ENCODE results near the gene MAGED4B.
"Not testable (repeated sequence)": the region's sequence is repeated elsewhere in the genome, so short reads cannot be mapped to it uniquely, and the experiment has no call there.

MAGED4B gene, protein sequence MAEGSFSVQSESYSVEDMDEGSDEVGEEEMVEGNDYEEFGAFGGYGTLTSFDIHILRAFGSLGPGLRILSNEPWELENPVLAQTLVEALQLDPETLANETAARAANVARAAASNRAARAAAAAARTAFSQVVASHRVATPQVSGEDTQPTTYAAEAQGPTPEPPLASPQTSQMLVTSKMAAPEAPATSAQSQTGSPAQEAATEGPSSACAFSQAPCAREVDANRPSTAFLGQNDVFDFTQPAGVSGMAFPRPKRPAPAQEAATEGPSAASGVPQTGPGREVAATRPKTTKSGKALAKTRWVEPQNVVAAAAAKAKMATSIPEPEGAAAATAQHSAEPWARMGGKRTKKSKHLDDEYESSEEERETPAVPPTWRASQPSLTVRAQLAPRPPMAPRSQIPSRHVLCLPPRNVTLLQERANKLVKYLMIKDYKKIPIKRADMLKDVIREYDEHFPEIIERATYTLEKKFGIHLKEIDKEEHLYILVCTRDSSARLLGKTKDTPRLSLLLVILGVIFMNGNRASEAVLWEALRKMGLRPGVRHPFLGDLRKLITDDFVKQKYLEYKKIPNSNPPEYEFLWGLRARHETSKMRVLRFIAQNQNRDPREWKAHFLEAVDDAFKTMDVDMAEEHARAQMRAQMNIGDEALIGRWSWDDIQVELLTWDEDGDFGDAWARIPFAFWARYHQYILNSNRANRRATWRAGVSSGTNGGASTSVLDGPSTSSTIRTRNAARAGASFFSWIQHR

DNA sequence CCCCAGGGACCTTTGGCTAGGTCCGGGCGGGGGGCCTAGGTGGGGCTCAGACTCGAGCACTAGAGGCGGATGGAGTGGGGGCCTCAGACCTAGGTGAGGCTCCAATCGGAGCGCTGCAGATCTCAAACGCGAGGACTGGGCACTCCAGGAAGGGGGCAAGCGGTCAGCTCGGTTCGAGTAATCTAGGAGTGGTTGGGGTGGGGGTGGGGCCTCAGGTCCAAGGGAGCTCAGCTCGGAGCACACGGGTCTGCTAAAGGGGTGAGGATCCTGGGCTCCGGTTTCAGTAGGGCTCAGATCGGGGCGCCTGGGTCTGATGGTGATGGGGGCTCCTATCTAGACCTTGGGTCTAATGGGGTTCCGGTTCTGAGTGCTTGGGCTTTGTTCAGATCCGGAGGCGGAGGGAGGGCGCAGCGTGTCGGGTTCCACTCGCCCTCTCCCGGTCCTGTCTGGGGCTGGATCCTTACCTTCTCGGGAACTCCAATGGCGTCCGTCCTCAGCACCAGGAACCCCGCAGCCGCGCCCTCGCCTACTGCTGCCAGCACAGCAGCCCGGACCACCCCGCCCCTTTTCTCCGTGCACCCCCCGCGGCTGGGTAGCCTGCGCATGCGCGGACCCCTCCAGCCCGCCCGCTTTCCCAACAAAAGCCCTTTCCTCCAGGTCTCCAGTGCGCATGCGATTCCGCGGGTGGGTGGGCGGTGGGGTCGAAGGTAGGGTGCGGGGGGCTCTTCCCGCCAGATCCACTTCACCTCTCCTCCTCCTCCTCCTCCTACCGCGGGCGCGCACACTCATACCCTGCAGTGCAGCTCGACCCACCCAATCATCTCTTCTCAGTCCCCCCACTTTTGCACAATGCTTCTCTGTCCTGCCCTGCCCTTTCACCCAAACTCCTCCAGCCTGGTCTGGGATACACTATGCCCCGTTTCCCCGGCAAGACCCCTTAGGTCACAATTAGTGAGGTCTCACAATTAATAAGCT lies at the start of gene MAGED4B:
Gene MAGED4B, minus strand, starts transcription at position 518 of the 975 bp plus-strand sequence. CDS start 1,011 bp downstream, outside the sequence.
- not testable (repeated sequence) for H3K4me2 ChIP-seq (ENCODE audit: low read depth, low read length, poor library complexity, severe bottlenecking); H3K27me3 ChIP-seq (ENCODE audit: insufficient read depth, low read length, poor library complexity, severe bottlenecking); H2AFZ ChIP-seq (ENCODE audit: low read length); H3K79me2 ChIP-seq (ENCODE audit: insufficient read depth, low read length); H4K20me1 ChIP-seq (ENCODE audit: insufficient read depth, low read length, poor library complexity, severe bottlenecking); H3K36me3 ChIP-seq (ENCODE audit: insufficient read depth, low read length); H3K9ac ChIP-seq (ENCODE audit: low read depth, low read length, poor library complexity, severe bottlenecking); H3K4me3 ChIP-seq (ENCODE audit: low read length, poor library complexity, severe bottlenecking); H3K4me1 ChIP-seq (ENCODE audit: insufficient read depth, low read length, poor library complexity, severe bottlenecking); H3K9me2 ChIP-seq (replicated peaks; ENCODE audit: low read depth, low read length); H3K9me3 ChIP-seq (ENCODE audit: insufficient read depth, low read depth, low read length); H3F3A ChIP-seq (ENCODE audit: low read depth)

- Histone ChIP-seq H3K9ac (ENCODE audit: low read depth, low read length, poor library complexity, severe bottlenecking) (no peak overlapping the region), H2AFZ (ENCODE audit: low read length) (no peak overlapping the region), H3K36me3 (ENCODE audit: insufficient read depth, low read length) (no peaks in the 10 kb centered on the region), H3K27me3 (ENCODE audit: insufficient read depth, low read length, poor library complexity, severe bottlenecking) (no peaks in the 10 kb centered on the region), H3K79me2 (ENCODE audit: insufficient read depth, low read length) (no peaks in the 10 kb centered on the region), H3K4me2 (ENCODE audit: low read depth, low read length, poor library complexity, severe bottlenecking) (no peak overlapping the region), H3F3A (ENCODE audit: low read depth) (no peaks in the 10 kb centered on the region), H4K20me1 (ENCODE audit: insufficient read depth, low read length, poor library complexity, severe bottlenecking) (no peaks in the 10 kb centered on the region), H3K9me2 (replicated peaks; ENCODE audit: low read depth, low read length) (no peaks in the 10 kb centered on the region), H3K4me1 (ENCODE audit: insufficient read depth, low read length, poor library complexity, severe bottlenecking) (no peaks in the 10 kb centered on the region), H3K9me3 (ENCODE audit: insufficient read depth, low read depth, low read length) (no peaks in the 10 kb centered on the region), H3K4me3 (ENCODE audit: low read length, poor library complexity, severe bottlenecking) (no peak overlapping the region)
- TF ChIP-seq, protein P1, sequence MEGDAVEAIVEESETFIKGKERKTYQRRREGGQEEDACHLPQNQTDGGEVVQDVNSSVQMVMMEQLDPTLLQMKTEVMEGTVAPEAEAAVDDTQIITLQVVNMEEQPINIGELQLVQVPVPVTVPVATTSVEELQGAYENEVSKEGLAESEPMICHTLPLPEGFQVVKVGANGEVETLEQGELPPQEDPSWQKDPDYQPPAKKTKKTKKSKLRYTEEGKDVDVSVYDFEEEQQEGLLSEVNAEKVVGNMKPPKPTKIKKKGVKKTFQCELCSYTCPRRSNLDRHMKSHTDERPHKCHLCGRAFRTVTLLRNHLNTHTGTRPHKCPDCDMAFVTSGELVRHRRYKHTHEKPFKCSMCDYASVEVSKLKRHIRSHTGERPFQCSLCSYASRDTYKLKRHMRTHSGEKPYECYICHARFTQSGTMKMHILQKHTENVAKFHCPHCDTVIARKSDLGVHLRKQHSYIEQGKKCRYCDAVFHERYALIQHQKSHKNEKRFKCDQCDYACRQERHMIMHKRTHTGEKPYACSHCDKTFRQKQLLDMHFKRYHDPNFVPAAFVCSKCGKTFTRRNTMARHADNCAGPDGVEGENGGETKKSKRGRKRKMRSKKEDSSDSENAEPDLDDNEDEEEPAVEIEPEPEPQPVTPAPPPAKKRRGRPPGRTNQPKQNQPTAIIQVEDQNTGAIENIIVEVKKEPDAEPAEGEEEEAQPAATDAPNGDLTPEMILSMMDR (conservative IDR thresholded peaks at IDR 0.05; ENCODE audit: low read length): no peak
- TF ChIP-seq EZH2phosphoT487 (IDR thresholded peaks at IDR 0.05; ENCODE audit: borderline replicate concordance): no peak
These were observed 49.3 kb upstream of the MAGED4B start for GRCh38 chrX:52118262-52118661.

GRCh38 chrX:52082578-52082977 lies 13.6 kb upstream of the MAGED4B start:
- Histone ChIP-seq H3K4me1 (ENCODE audit: insufficient read depth, low read length, poor library complexity, severe bottlenecking) (no peaks in the 10 kb centered on the region), H3K27me3 (ENCODE audit: insufficient read depth, low read length, poor library complexity, severe bottlenecking) (no peaks in the 10 kb centered on the region), H3K9ac (ENCODE audit: low read depth, low read length, poor library complexity, severe bottlenecking) (no peak overlapping the region), H3K36me3 (ENCODE audit: insufficient read depth, low read length) (no peaks in the 10 kb centered on the region), H4K20me1 (ENCODE audit: insufficient read depth, low read length, poor library complexity, severe bottlenecking) (no peaks in the 10 kb centered on the region), H3F3A (ENCODE audit: low read depth) (no peaks in the 10 kb centered on the region), H3K79me2 (ENCODE audit: insufficient read depth, low read length) (no peaks in the 10 kb centered on the region), H3K9me3 (ENCODE audit: insufficient read depth, low read depth, low read length) (no peaks in the 10 kb centered on the region), H3K4me3 (ENCODE audit: low read length, poor library complexity, severe bottlenecking) (no peak overlapping the region), H3K4me2 (ENCODE audit: low read depth, low read length, poor library complexity, severe bottlenecking) (no peak overlapping the region), H2AFZ (ENCODE audit: low read length) (no peak overlapping the region), H3K9me2 (replicated peaks; ENCODE audit: low read depth, low read length) (no peaks in the 10 kb centered on the region)
- TF ChIP-seq EZH2phosphoT487 (IDR thresholded peaks at IDR 0.05; ENCODE audit: borderline replicate concordance): no peak
- TF ChIP-seq, protein P1 (conservative IDR thresholded peaks at IDR 0.05; ENCODE audit: low read length): no peak

Measured in Loucy (cell line).